ENCODE results near the gene RAP1GDS1. TPM values are rescaled to one million over a fixed set of nuclear protein-coding genes. Genes with fewer than 3 reads are reported as not detected.

RAP1GDS1 gene, protein sequence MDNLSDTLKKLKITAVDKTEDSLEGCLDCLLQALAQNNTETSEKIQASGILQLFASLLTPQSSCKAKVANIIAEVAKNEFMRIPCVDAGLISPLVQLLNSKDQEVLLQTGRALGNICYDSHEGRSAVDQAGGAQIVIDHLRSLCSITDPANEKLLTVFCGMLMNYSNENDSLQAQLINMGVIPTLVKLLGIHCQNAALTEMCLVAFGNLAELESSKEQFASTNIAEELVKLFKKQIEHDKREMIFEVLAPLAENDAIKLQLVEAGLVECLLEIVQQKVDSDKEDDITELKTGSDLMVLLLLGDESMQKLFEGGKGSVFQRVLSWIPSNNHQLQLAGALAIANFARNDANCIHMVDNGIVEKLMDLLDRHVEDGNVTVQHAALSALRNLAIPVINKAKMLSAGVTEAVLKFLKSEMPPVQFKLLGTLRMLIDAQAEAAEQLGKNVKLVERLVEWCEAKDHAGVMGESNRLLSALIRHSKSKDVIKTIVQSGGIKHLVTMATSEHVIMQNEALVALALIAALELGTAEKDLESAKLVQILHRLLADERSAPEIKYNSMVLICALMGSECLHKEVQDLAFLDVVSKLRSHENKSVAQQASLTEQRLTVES
- 172 TPM for total RNA-seq

DNA sequence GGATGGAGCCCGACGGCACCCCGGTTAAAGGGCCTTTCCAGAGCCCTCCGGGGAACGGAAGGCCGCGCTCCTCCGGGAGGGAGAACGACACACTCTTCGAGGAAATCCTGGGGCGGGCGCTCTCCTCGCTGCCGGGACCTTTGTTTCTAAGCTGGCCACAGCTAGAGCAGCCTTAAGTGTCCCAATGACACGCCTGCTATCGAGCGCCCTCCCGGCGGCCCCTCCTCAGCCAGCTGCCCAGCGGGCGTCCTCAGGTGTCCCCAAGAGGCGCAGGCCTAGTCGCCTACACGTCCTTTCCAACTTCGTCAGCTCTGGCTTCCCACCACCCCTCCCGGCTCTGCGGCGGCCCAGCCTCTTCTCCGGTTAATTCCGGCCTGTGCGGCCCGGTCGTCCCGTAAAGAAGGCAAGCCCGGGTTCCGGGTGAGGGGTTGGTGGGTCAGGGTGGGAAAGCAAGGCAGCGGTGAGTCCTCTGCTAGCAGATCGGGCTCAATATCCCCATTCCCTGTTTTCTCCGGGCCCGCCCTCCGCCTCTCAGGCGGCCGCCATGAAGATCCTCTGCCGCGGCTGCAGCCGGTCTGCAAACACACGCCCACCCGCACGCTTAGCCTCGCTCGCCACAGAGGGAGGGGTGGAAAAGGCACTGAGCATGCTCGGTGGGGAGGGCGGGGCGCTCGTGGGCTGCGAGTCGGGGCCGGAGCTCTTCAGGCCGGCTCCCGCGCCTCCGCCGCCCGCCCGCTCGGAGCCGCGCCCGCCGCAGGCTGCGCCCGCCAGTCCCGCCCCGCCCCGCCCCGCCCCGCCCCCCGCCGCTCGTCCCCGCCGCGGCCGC lies at the start of gene RAP1GDS1:
RAP1GDS1 (plus strand) TSS at position 806 of the 826 bp plus-strand sequence. CDS start 182 bp downstream, outside the sequence.

Other genes with a start within 250 kb of the RAP1GDS1 start
- gene STPG2, start 117.9 kb upstream of the RAP1GDS1 start, total RNA-seq = 6.2 TPM